Stimulated activated CD4-positive, alpha-beta T cell treated with anti-CD3 and anti-CD28 coated beads, TNF-alpha, amount 100 ng/mL, for 24 hours (primary cell): ENCODE measurements around the gene FBXW10B.
"Not testable (repeated sequence)": the region's sequence is repeated elsewhere in the genome, so short reads cannot be mapped to it uniquely, and the experiment has no call there.

Experiments used
- DNase-seq, 3 experiments: peaks; one replicate each; pipeline ENCODE4 v3.0.0-alpha.2; 2020; ENCODE audit warnings: low read depth in 3 of 3

FBXW10B gene

DNA sequence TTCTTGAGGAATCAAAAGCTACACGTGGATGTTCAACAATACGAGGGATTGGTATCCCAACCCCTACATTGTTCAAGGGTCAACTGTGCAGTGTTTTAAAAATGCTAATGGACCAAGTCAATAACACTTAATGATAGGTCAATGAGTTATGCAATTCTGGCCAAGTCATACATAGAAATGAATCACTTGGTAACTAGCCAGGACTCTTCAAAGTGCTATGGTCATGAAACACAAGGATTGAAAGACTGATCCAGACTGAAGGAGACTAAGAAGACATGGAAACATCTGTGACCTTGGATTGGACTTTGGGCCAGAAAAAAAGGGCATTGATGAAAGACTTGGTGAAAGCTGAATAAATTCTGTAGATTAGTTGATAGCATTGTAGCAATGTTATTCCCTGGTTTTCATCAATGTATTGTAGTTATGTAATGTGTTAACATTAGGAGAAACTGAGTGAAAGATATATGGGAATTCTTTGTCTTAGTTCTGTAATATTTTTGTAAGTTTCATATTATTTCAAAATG lies 11.5 kb upstream of the FBXW10B start:
- DNase-seq, result not testable (repeated sequence)

- DNase-seq, result not testable (repeated sequence)
These were observed 10.5 kb upstream of the FBXW10B start for GRCh38 chr17:15629991-15630390.

DNA sequence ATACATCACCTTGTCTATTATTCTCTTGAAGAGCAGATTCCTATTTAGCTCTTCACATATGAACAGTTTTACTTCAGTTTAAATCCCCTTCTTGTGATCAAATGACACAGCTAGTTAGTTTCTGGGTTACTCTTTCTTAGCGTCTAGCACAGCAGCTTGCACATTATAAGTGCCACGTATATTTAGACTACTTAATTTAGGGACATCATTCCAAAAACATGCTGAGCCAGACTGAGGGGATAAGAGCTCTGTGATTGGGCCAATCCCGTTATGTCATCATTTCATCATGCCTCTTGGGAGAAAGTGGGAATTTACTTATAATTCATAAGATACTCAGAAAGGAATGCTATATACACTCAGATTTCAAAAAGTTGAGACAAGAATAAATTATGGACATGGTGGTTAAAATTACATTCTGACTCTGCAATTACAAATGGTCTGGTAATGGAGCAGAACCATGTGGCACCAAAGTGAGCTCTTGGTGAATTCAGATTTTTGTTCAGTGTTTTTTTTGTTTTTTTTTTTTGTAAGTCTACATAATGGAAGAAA lies 4.2 kb upstream of the FBXW10B start:
- DNase-seq, result not testable (repeated sequence)

GRCh38 chr17:15623255-15623654 lies 3.8 kb upstream of the FBXW10B start:
- DNase-seq, result not testable (repeated sequence)

- DNase-seq, result not testable (repeated sequence)
These were observed 2.6 kb upstream of the FBXW10B start for GRCh38 chr17:15622124-15622523.

GRCh38 chr17:15616828-15617227 lies 2.7 kb downstream of the FBXW10B start:
- DNase-seq, result not testable (repeated sequence)

GRCh38 chr17:15615850-15616249 lies 3.7 kb downstream of the FBXW10B start:
- DNase-seq, result not testable (repeated sequence)

DNA sequence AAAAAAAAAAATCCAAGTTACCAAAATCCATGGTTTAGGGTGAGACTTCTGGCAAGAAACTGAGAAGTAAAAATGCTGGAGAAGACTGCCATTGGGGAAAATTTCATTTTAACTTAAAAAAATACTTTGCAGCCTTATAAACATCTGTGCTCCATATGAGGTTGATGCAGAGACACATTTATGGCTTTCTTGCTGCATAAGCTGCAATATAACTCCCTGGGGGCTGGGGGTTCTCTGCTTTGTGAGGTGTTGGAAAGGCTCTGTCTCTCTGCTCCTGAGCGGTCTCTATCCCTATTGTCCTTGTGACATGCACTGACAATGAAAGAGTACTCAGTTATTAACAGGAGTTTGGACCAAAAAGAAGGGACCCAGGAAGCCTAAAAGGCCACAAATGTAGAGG lies 6.4 kb downstream of the FBXW10B start:
- DNase-seq, result not testable (repeated sequence)

DNA sequence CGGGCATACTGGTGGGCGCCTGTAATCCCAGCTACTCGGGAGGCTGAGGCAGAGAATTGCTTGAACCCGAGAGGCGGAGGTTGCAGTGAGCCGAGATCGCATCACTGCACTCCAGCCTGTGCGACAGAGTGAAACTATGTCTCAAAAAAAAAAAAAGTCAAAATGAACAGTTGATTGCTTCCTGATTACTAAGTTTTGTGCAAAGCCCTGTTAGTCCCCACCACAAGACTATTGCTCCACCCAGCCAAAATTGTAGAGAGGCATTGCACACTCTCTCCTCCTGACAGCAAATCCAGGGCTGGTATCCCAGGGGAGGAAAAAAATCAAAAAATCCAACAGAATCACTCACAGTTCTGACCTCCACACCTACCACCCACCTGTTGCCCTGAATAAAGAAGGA lies 26.5 kb downstream of the FBXW10B start:
- not testable (repeated sequence) for DNase-seq

DNA sequence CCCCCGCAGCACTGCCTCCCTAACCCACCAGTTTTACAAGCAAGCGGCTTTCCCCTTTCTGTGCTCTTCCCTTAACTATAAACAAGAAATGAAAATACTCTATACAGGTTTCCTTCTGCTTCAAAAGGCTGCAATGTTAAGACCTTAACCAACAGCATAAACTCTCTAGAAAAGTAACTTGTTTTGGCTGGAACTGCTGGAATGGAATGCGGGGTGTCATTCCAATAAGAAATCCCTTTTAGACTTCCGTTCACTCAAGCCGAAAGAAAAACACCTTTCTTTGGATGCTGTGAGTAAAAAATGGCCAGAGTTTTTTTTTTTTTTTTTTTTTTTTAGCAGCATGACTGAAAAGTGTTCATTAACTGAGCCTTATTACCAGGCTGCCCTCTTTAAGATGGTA lies 27.5 kb downstream of the FBXW10B start:
- DNase-seq, result not testable (repeated sequence)

- DNase-seq, result not testable (repeated sequence)
These were observed 28.7 kb downstream of the FBXW10B start for GRCh38 chr17:15590844-15591243.

GRCh38 chr17:15589544-15590536 lies 29.7 kb downstream of the FBXW10B start:
- peak in 1 of 3 experiments; percentile 22 for DNase-seq

DNA sequence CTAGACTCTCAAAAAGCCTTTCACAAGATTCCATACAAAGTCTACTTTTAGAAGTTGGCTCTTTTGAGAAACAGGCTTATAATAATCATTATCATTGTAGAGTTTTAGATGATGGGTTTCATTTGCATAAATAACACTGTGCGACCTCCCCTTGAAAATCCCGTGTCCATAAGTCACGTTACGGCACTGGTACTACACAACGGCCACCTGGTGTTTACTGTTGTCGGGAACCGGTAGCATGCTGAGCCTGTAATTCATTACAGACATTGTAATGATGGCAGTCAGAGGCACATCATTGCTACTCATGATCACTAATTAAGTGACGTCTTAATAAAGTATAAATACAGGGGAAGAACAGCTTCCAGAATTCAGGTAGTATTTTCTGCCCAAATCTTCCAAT lies 31.5 kb downstream of the FBXW10B start:
- DNase-seq, result not testable (repeated sequence)

DNA sequence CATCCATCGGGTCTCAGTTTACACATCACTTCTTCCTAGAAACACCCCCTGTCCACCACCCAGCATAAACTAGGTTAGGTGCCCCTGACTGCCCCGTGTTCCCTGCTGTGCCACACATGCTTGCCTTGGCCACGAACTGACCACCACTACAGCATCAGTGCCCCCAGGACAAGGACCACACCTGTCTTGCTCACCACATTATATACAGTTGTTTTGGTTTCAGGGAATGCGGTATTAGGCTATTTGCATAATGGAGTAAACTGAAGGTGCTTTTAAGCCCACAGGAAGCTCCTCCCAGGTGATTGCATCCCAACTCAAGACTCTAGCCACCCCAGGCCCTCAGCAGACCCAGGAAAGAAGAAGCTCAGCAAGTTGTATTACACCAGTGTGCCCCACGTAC lies 36.2 kb downstream of the FBXW10B start:
- not testable (repeated sequence) for DNase-seq

GRCh38 chr17:15581462-15581861 lies 38.0 kb downstream of the FBXW10B start:
- DNase-seq, result not testable (repeated sequence)

DNA sequence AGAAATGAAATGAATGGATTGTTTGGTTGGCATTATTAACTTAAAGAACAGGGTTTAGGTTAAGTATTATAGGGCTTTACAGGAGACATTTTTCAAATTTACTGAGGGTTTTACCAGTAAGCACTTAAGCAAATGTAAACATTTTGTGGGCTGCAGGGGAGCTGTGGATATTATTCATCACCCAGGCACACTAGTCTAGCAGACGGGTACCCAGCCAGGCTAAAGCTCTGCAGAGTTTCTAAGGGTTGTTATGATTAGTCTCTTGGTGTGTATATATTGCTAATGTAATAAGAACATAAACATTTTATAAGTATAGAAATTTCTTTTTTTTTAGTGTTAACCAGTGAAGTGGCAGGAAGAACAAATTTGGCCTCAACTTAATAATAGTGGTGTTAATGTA lies 42.7 kb downstream of the FBXW10B start:
- DNase-seq, result not testable (repeated sequence)

DNA sequence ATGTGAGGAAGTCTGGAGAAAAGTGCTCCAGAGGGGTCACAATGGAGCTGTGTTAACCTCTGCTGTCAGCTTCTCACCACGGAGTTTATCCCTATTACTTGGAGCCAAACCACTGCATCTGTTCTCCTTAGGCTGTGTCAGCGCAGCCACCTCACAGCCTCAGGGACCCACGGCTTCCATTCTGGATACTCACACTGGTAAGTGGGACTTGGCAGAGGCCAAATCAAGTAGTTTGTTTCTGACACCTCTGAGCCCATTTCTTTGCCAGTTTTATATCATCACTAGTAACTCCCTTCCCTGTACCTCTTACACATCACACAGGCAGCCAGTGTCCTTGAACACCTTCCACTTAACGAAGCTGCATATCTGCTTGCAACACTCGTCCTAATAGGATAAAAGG lies 44.8 kb downstream of the FBXW10B start:
- DNase-seq, result not testable (repeated sequence)

GRCh38 chr17:15573870-15574269 lies 45.6 kb downstream of the FBXW10B start:
- DNase-seq, result not testable (repeated sequence)
